B cell (primary cell): Measurements from ENCODE around the gene SPDYC. TPM values are rescaled to one million over a fixed set of nuclear protein-coding genes. Genes with fewer than 3 reads are reported as not detected.

Experiments
- ATAC-seq: fragments of 200-7000 bp; cut with Tn5 transposase; one replicate; pipeline ENCODE4 v1.10.0; 2021; ENCODE audit warnings: low read depth, mild to moderate bottlenecking, moderate number of reproducible peaks, moderate library complexity
- CTCF ChIA-PET: fragments of 350-600 bp; sonication (Branson Sonifier 250); formaldehyde crosslinking; loops from one replicate; lab custom pipeline; 2021; ENCODE audit warnings: antibody characterized with exemption, inconsistent platforms; lab: Charles Lee
- POLR2A ChIA-PET: fragments of 350-600 bp; sonication (Branson Sonifier 250); formaldehyde crosslinking; loops from one replicate; lab custom pipeline; 2021; ENCODE audit warnings: antibody characterized with exemption; lab: Charles Lee
- DNase-seq: peaks from one replicate; pipeline ENCODE4 v3.0.0; 2013
- H2AFZ ChIP-seq: 2 replicates; pipeline ENCODE4 v1.6.1; 2012; ENCODE audit warnings: mild to moderate bottlenecking, low read depth, low read length; ENCODE audit not compliant: insufficient read depth, poor library complexity, severe bottlenecking
- H3K27ac ChIP-seq, 2 donors: 1 replicate in 1 of 2; 2 replicates in 1 of 2; pipeline ENCODE4 v1.5.1; 2012 to 2013; ENCODE audit warnings: low read length in 2 of 2, mild to moderate bottlenecking in 2 of 2, moderate library complexity in 1 of 2
- H3K27me3 ChIP-seq, 4 experiments: fragments of 200-600 bp in 1 of 4; sonication (generic) in 1 of 4; replicated peaks in 1 of 4; 1 replicate in 2 of 4; 2 replicates in 2 of 4; pipeline versions ENCODE4 v1.6.1 to v1.7.0; 2013 to 2016; ENCODE audit warnings: low read length in 3 of 4, mild to moderate bottlenecking in 2 of 4, mixed read lengths in 1 of 4, moderate library complexity in 1 of 4; ENCODE audit not compliant: insufficient read depth in 4 of 4, control insufficient read depth in 3 of 4; ENCODE audit errors: control extremely low read depth in 1 of 4
- H3K36me3 ChIP-seq, 2 experiments: replicated peaks in 1 of 2; 1 replicate in 1 of 2; 2 replicates in 1 of 2; pipeline versions ENCODE4 v1.6.1 to v1.7.1; 2013; ENCODE audit warnings: low read length in 1 of 2; ENCODE audit not compliant: insufficient read depth in 2 of 2, control insufficient read depth in 1 of 2; ENCODE audit errors: control extremely low read depth in 1 of 2, extremely low read depth in 1 of 2
- H3K4me1 ChIP-seq, 2 donors: fragments of 200-600 bp in 1 of 2; sonication (generic) in 1 of 2; 1 replicate in 1 of 2; 2 replicates in 1 of 2; pipeline versions ENCODE4 v1.5.1 to v1.6.1; 2013 to 2017; ENCODE audit warnings: low read length in 2 of 2; ENCODE audit not compliant: control insufficient read depth in 2 of 2, insufficient read depth in 2 of 2
- H3K4me2 ChIP-seq: replicated peaks from 2 replicates; pipeline ENCODE3; 2012; ENCODE audit warnings: mild to moderate bottlenecking, low read depth, low read length; ENCODE audit not compliant: poor library complexity, severe bottlenecking
- H3K4me3 ChIP-seq, 5 experiments: fragments of 200-600 bp in 1 of 5; sonication (generic) in 1 of 5; 1 replicate in 3 of 5; 2 replicates in 2 of 5; pipeline versions ENCODE4 v1.5.1 to v1.7.0; 2011 to 2016; ENCODE audit warnings: low read length in 4 of 5, mild to moderate bottlenecking in 4 of 5, low read depth in 2 of 5, control low read depth in 1 of 5, moderate library complexity in 1 of 5; ENCODE audit not compliant: insufficient read depth in 1 of 5; ENCODE audit errors: control extremely low read depth in 1 of 5, extremely low read depth in 1 of 5
- H3K79me2 ChIP-seq: fragments of 200-600 bp; sonication (generic); one replicate; pipeline ENCODE4 v1.6.0; 2016; ENCODE audit warnings: low read length; ENCODE audit not compliant: control insufficient read depth, insufficient read depth
- H3K9ac ChIP-seq: fragments of 200-600 bp; sonication (generic); 2 replicates; pipeline ENCODE4 v1.6.1; 2017; ENCODE audit warnings: mild to moderate bottlenecking, low read length, moderate library complexity
- H3K9me3 ChIP-seq, 3 donors: one replicate each; pipeline versions ENCODE4 v1.6.1 to v1.7.1; 2013; ENCODE audit warnings: low read length in 2 of 3; ENCODE audit not compliant: control insufficient read depth in 2 of 3, insufficient read depth in 1 of 3; ENCODE audit errors: control extremely low read depth in 1 of 3
- H4K20me1 ChIP-seq: 2 replicates; pipeline ENCODE4 v1.6.0; 2012; ENCODE audit warnings: mild to moderate bottlenecking, low read length; ENCODE audit not compliant: insufficient read depth, control insufficient read depth, poor library complexity, severe bottlenecking
- H3K27ac Mint-ChIP-seq: one replicate; pipeline ENCODE4 v1.8.0; 2021; ENCODE audit warnings: mixed read lengths
- H3K27me3 Mint-ChIP-seq: one replicate; pipeline ENCODE4 v1.8.0; 2021; ENCODE audit warnings: mixed read lengths
- H3K4me1 Mint-ChIP-seq: one replicate; pipeline ENCODE4 v1.8.0; 2021; ENCODE audit warnings: mixed read lengths
- H3K4me3 Mint-ChIP-seq: one replicate; pipeline ENCODE4 v1.8.0; 2021; ENCODE audit warnings: mixed read lengths
- H3K9me3 Mint-ChIP-seq: one replicate; pipeline ENCODE4 v1.8.0; 2022; ENCODE audit warnings: mixed read lengths; ENCODE audit not compliant: insufficient read depth
- EZH2 ChIP-seq: IDR thresholded peaks from 2 replicates; pipeline ENCODE4 v1.6.1; 2012; ENCODE audit warnings: borderline replicate concordance, low read depth, mild to moderate bottlenecking, moderate library complexity, low read length; ENCODE audit not compliant: insufficient read depth, poor library complexity, severe bottlenecking
- WGBS: methylation state at CpG from one replicate; pipeline ENCODE4 v1.1.5; 2013; ENCODE audit warnings: missing lambda C conversion rate; ENCODE audit not compliant: insufficient coverage; 5-methylcytosine and 5-hydroxymethylcytosine counted together
- intact Hi-C: fragments of 100-400 bp; cut with micrococcal nuclease; formaldehyde crosslinking; loops from one replicate; pipeline ENCODE4 v1.10.0; 2022
- polyA plus RNA-seq: library from polyadenylated mRNA; depleted of rRNA; stranded (reverse); fragments of >200 nt; gene quantifications from 2 replicates; pipeline ENCODE4 v1.2.3, GENCODE V29; 2012
- total RNA-seq, 2 donors: library from RNA; stranded (reverse); fragments of 120-200 nt in 1 of 2; gene quantifications; 1 replicate in 1 of 2; 2 replicates in 1 of 2; pipeline versions ENCODE4 v1.2.3 to v1.2.4, GENCODE V29; 2013 to 2022
- TF ChIP-seq, protein P1 (sequence below): fragments of 200-600 bp; IDR thresholded peaks from one replicate; pipeline ENCODE4 v1.8.0; 2022; ENCODE audit warnings: antibody characterized with exemption, mild to moderate bottlenecking

The SPDYC gene
- total and polyA plus RNA-seq, 2 donors (not counting 1 experiment from before 2014, with no cell fraction given), result not detected

DNA sequence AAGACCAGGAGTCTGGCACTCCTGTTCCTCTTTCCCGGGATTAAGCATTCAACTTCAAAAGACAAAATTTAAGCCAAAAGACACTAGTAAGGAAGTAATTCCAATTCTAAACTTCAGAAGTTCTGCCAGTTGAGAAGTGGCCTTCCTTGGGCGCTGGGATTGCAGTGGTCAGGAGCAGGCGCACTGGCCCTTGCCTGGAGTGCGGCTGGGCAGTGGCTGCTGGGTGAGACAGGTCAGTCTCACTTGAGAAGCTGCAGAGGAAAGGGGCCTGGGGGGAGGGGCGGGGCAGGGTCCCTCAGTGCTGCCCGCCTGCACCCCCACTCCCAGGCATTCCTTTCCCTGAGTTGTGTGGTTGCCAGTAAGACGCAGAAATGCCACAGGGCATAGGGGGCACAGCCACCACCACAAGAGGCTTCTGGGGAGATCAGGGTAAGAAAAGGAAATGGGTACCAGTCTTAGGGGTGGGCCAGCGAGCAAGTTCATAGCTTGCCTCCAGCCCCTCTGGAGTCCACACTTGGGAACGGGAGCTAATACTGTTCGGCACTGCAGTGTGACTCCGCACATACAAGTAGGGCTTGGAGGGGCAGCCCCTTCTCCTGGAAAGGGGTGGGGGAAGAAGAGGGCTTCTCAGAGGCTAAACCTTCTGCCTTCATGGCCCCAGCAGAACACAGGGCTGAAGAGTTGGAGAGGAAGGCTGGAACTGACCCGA, 42.4 kb upstream of the SPDYC start:
- Histone ChIP-seq H3K79me2 (peaks cover 79% of the 10 kb centered on the region), H3K36me3 (peaks cover 3 to 83% of the 10 kb centered on the region in 2 experiments), H3K27me3 (no peaks in the 10 kb centered on the region), H3K9ac (no peak overlapping the region), H4K20me1 (peaks cover 76% of the 10 kb centered on the region), H2AFZ (no peak overlapping the region), H3K4me3 (no peak overlapping the region), H3K4me2 (no peak overlapping the region), H3K9me3 (no peaks in the 10 kb centered on the region), H3K27ac (no peak overlapping the region), H3K4me1 (peaks cover 39 to 58% of the 10 kb centered on the region in 2 donors)
- no peaks in the 10 kb centered on the region for H3K9me3 Mint-ChIP-seq
- H3K27ac Mint-ChIP-seq, result no peak overlapping the region
- 91% methylated on average over 9 of the region's 12 CpGs for WGBS
- TF ChIP-seq, protein P1, sequence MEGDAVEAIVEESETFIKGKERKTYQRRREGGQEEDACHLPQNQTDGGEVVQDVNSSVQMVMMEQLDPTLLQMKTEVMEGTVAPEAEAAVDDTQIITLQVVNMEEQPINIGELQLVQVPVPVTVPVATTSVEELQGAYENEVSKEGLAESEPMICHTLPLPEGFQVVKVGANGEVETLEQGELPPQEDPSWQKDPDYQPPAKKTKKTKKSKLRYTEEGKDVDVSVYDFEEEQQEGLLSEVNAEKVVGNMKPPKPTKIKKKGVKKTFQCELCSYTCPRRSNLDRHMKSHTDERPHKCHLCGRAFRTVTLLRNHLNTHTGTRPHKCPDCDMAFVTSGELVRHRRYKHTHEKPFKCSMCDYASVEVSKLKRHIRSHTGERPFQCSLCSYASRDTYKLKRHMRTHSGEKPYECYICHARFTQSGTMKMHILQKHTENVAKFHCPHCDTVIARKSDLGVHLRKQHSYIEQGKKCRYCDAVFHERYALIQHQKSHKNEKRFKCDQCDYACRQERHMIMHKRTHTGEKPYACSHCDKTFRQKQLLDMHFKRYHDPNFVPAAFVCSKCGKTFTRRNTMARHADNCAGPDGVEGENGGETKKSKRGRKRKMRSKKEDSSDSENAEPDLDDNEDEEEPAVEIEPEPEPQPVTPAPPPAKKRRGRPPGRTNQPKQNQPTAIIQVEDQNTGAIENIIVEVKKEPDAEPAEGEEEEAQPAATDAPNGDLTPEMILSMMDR, result no peak
- TF ChIP-seq EZH2, result no peak
- CTCF ChIA-PET, result interaction anchor here (1.5 to 4.4 kb wide), 2 partner anchors 10 to 15 kb away, joined by 4 to 20 read pairs; partner anchors contain the start of genes TM7SF2 and ZNHIT2
- ATAC-seq (no peak), DNase-seq (peak; percentile 4)
- intact Hi-C loops, result no loop called here
- no peaks in the 10 kb centered on the region for H3K27me3 Mint-ChIP-seq
- peaks cover 48% of the 10 kb centered on the region for H3K4me1 Mint-ChIP-seq
- POLR2A ChIA-PET, result interaction anchor here (1.2 kb wide), 1 partner anchor 43 kb away, joined by 3 read pairs; the partner anchor contains the start of gene SPDYC
- no peak overlapping the region for H3K4me3 Mint-ChIP-seq
